ENCODE results near the gene ANGPTL5. TPM values are rescaled to one million over a fixed set of nuclear protein-coding genes. Genes with fewer than 3 reads are reported as not detected.

The ANGPTL5 gene
- total and polyA plus RNA-seq, 10 donors, result not detected

DNA sequence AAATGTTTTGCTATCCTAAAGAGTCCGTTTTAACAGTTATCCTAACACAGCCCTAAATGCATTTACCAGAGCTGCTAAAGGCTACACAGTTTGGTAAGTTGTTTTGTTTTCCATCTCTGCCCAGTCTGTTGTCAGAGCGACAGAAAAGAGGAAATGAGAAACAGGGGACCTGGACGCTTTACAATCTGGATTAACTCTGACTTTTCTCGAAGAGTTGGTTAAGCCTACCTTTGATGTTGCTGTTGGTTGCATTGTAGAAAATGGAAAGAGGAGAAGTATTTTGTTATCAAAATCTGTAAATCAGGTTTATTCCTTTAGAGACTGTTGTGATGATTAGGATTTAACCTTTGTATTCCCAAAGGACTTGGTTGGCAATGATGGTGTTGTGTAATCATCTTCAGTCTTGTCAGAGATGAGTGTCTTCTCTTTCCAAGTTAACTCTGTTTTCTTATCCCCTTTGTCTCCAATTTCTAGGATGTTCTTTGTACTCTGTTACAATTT, 481 bp downstream of the ANGPTL5 start:
- peak overlapping the region in 7 of 8 donors; percentile 68 to 94 (median 75) for H3K4me3 ChIP-seq
- WGBS, 5 donors, result 13 to 24% (median 19%) methylated on average over 4 of the region's 4 CpGs
- DNase-seq, result no peak

DNA sequence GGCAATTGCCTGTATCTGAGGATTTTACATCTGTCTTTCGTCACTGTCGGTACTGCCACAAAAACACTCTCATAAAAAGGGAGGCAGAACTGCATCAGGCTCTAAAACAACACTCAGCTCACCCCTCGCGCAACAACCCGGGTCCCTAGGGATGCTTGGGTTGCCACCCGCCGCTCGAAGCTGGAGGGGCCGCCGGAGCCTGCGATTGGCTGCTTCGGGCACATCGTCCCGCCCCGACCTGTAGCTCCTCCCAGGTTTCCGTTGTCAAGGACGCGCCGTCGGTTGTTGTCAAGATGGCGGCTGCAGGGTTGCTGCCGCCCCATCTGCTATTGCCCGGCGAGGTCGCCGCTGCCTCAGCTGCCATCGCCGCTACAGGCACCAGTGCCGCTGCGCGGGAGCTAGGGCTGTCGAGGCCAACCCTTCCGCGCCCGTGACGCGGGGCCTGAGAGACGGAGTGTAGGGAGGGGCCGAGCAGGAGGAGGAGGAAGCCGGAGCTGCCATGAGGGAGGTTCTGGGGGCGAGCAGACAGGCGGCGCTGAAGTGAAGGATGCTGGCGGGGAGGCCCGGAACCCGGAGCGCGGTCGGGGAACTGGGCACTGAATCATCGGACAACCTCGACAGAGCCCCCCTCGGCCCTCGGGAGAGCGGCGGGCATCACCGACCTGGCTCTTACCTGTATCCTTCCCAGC, 1.4 kb downstream of the ANGPTL5 start, which contains the start of gene CEP126:
Gene CEP126 (plus strand): TSS at position 273 of the 689 bp plus-strand sequence. CDS start 275 bp downstream, at position 548.
- peaks cover 0 to 29% (median 17%) of the 10 kb centered on the region in 6 donors for H3K4me1 ChIP-seq
- WGBS, 5 donors, result 0 to 1% (median 1%) methylated on average over 31 to 56 of the region's 56 CpGs
- peak within 1 kb of the TSS; percentile 32 to 88 (median 83) for H3K27ac ChIP-seq
- DNase-seq, result peak; percentile 97
- intact Hi-C loops (cut with DNase I; ENCODE audit: low total_unique reads), result no loop called here
- H3K9me3 ChIP-seq, result no peaks in the 10 kb centered on the region
- TF ChIP-seq CTCF (IDR thresholded peaks at IDR 0.05 in 8 of 11, conservative IDR thresholded peaks at IDR 0.05 in 3 of 11), result peak; percentile 17 to 70 (median 50)
- TF ChIP-seq POLR2AphosphoS5 (IDR thresholded peaks at IDR 0.05), result peak; percentile 63 to 87 (median 85)
- TF ChIP-seq POLR2A (IDR thresholded peaks at IDR 0.05), result no peak
- peak within 1 kb of the TSS; percentile 68 to 94 (median 77) for H3K4me3 ChIP-seq
- H3K27me3 ChIP-seq (replicated peaks in 1 of 7), result no peaks in the 10 kb centered on the region
- no peaks in the 10 kb centered on the region for H3K36me3 ChIP-seq

More for the DNA sequence above, 481 bp downstream of the ANGPTL5 start:
- Histone ChIP-seq H3K27me3 (replicated peaks in 1 of 7) (no peaks in the 10 kb centered on the region), H3K4me1 (peaks cover 0 to 29% (median 17%) of the 10 kb centered on the region in 6 donors), H3K9me3 (no peaks in the 10 kb centered on the region), H3K27ac (peak overlapping the region in 7 of 8 donors; percentile 73 to 88 (median 84)), H3K36me3 (no peaks in the 10 kb centered on the region)
- TF ChIP-seq POLR2A (IDR thresholded peaks at IDR 0.05) (no peak), CTCF (IDR thresholded peaks at IDR 0.05 in 8 of 11, conservative IDR thresholded peaks at IDR 0.05 in 3 of 11) (no peak), POLR2AphosphoS5 (IDR thresholded peaks at IDR 0.05) (no peak)
- intact Hi-C loops (cut with DNase I; ENCODE audit: low total_unique reads), result no loop called here

DNA sequence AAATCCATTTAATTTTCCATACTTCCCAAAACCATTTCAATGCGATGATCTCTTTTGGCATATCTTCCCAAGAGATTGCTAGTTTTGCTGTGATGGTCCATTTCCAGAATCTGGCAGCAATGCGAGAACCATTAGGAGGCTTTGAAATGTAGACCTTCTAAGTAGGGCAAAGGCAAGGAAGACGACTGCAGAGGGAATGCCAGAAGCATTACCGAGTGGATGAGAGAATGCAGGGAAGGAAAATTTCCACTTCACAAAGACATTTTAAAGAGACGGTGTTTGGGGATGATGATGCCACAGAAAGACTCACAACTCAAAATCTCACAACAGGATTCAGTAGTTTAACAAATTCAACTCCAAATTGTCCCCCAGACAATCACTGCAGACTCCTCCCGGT, 2.0 kb downstream of the ANGPTL5 start:
- H3K4me3 ChIP-seq, result peak overlapping the region; percentile 68 to 94 (median 77)
- no peaks in the 10 kb centered on the region for H3K27me3 ChIP-seq (replicated peaks in 1 of 7)
- H3K36me3 ChIP-seq, result no peaks in the 10 kb centered on the region
- H3K27ac ChIP-seq, result peak overlapping the region in 7 of 8 donors; percentile 11 to 88 (median 84)
- 13 to 18% (median 15%) methylated on average over 6 of the region's 6 CpGs for WGBS, 5 donors
- TF ChIP-seq POLR2A (IDR thresholded peaks at IDR 0.05) (no peak), CTCF (IDR thresholded peaks at IDR 0.05 in 8 of 11, conservative IDR thresholded peaks at IDR 0.05 in 3 of 11) (no peak), POLR2AphosphoS5 (IDR thresholded peaks at IDR 0.05) (no peak)
- DNase-seq, result no peak
- intact Hi-C loops (cut with DNase I; ENCODE audit: low total_unique reads), result no loop called here
- H3K9me3 ChIP-seq, result no peaks in the 10 kb centered on the region
- peaks cover 0 to 29% (median 17%) of the 10 kb centered on the region in 6 donors for H3K4me1 ChIP-seq

DNA sequence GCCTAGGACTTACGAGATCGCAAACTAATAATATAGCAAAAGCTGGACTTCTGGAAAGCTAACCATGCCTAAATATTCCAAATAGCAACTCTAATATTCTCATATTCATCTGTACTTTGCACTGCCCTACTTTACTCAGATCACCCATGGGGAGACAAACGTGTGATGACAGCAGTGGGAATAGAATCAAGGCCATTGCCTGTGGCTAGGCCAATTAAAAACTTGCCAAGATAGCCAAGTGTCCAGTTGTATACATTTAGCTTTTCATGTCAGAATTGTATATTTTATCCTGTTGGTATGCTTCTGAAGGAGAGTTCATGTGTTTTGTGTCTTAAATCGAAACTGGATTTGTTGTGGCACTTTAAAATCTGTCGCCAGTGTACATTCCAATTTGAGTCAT, 2.7 kb downstream of the ANGPTL5 start:
- H3K27ac ChIP-seq, result no peak overlapping the region
- H3K27me3 ChIP-seq (replicated peaks in 1 of 7), result no peaks in the 10 kb centered on the region
- H3K4me1 ChIP-seq, result peaks cover 0 to 29% (median 17%) of the 10 kb centered on the region in 6 donors
- 83 to 92% (median 91%) methylated on average over 5 of the region's 5 CpGs for WGBS, 5 donors
- TF ChIP-seq POLR2AphosphoS5 (IDR thresholded peaks at IDR 0.05) (no peak), CTCF (IDR thresholded peaks at IDR 0.05 in 8 of 11, conservative IDR thresholded peaks at IDR 0.05 in 3 of 11) (no peak), POLR2A (IDR thresholded peaks at IDR 0.05) (no peak)
- DNase-seq, result no peak
- H3K9me3 ChIP-seq, result no peaks in the 10 kb centered on the region
- H3K4me3 ChIP-seq, result no peak overlapping the region
- intact Hi-C loops (cut with DNase I; ENCODE audit: low total_unique reads), result no loop called here
- no peaks in the 10 kb centered on the region for H3K36me3 ChIP-seq
